ENCODE results near the gene S100A3.

GRCh38 chr1:153550827-153551500 lies 1.9 kb upstream of the S100A3 start:
- TF ChIP-seq CTCF (IDR thresholded peaks at IDR 0.05) (no peak), POLR2A (IDR thresholded peaks at IDR 0.05) (no peak)
